LHCN-M2 (cell line): ENCODE data around the gene DNAH9. TPM values are rescaled to one million over a fixed set of nuclear protein-coding genes. Genes with fewer than 3 reads are reported as not detected.

ENCODE experiments used
- DNase-seq: peaks from one replicate; pipeline ENCODE4 v3.0.0-alpha.2; 2012; ENCODE audit warnings: low read depth
- total RNA-seq: library from RNA; depleted of rRNA; stranded (reverse); fragments of >200 nt; gene quantifications from 2 replicates; pipeline ENCODE4 v1.2.3, GENCODE V29; 2014

DNAH9 gene
- total RNA-seq, 1 experiment from 2014 or later: 0.06 TPM

- DNase-seq: no peak
Observed at GRCh38 chr17:11832401-11833137, 234.3 kb downstream of the DNAH9 start.

- no peak for DNase-seq
Observed at GRCh38 chr17:11836508-11836907, 238.2 kb downstream of the DNAH9 start.

GRCh38 chr17:11840052-11840451, 241.8 kb downstream of the DNAH9 start:
- no peak for DNase-seq

- DNase-seq: no peak
Observed at GRCh38 chr17:11840831-11841230, 242.6 kb downstream of the DNAH9 start.

- DNase-seq: no peak
Observed at GRCh38 chr17:11848330-11848729, 250.1 kb downstream of the DNAH9 start.

- DNase-seq: no peak
Observed at GRCh38 chr17:11852231-11852630, 254.0 kb downstream of the DNAH9 start.

GRCh38 chr17:11852912-11853311, 254.6 kb downstream of the DNAH9 start:
- DNase-seq: no peak

GRCh38 chr17:11853321-11854151, 255.3 kb downstream of the DNAH9 start:
- DNase-seq: no peak

GRCh38 chr17:11855306-11855705, 257.0 kb downstream of the DNAH9 start:
- DNase-seq: no peak

GRCh38 chr17:11857006-11857405, 258.7 kb downstream of the DNAH9 start:
- no peak for DNase-seq

- no peak for DNase-seq
Observed at GRCh38 chr17:11869680-11870394, 271.6 kb downstream of the DNAH9 start.

GRCh38 chr17:11871773-11872172, 273.5 kb downstream of the DNAH9 start:
- DNase-seq: no peak

- no peak for DNase-seq
Observed at GRCh38 chr17:11874756-11875155, 276.5 kb downstream of the DNAH9 start.

GRCh38 chr17:11880714-11881113, 282.4 kb downstream of the DNAH9 start:
- DNase-seq: no peak

- DNase-seq: no peak
Observed at GRCh38 chr17:11882716-11883115, 284.4 kb downstream of the DNAH9 start.

- no peak for DNase-seq
Observed at GRCh38 chr17:11885051-11885450, 286.8 kb downstream of the DNAH9 start.

GRCh38 chr17:11889266-11889665, 291.0 kb downstream of the DNAH9 start:
- DNase-seq: no peak

- DNase-seq: no peak
Observed at GRCh38 chr17:11893862-11894261, 295.6 kb downstream of the DNAH9 start.

- DNase-seq: no peak
Observed at GRCh38 chr17:11896199-11896598, 297.9 kb downstream of the DNAH9 start.

GRCh38 chr17:11898526-11899235, 300.4 kb downstream of the DNAH9 start:
- no peak for DNase-seq

GRCh38 chr17:11899537-11899942, 301.3 kb downstream of the DNAH9 start:
- DNase-seq: no peak

- no peak for DNase-seq
Observed at GRCh38 chr17:11900041-11900476, 301.8 kb downstream of the DNAH9 start.
